T-helper 2 cell (primary cell): ENCODE data around the gene KDM6A.
"Not testable (repeated sequence)": the region's sequence is repeated elsewhere in the genome, so short reads cannot be mapped to it uniquely, and the experiment has no call there.

Experiments
- DNase-seq, 5 experiments: peaks; one replicate each; pipeline versions ENCODE4 v3.0.0 to v3.0.0-alpha.2; 2012 to 2022

The KDM6A gene

GRCh38 chrX:44931441-44931973 is 58.5 kb downstream of the KDM6A start:
- no peak for DNase-seq

- no peak for DNase-seq
Measured at GRCh38 chrX:44935172-44935571, 62.2 kb downstream of the KDM6A start.

- DNase-seq: no peak
Measured at GRCh38 chrX:44935640-44936039, 62.7 kb downstream of the KDM6A start.

- DNase-seq: no peak
Measured at GRCh38 chrX:44937606-44938005, 64.6 kb downstream of the KDM6A start.

- DNase-seq: no peak
Measured at GRCh38 chrX:44938111-44938510, 65.1 kb downstream of the KDM6A start.

- not testable (repeated sequence) for DNase-seq
Measured at GRCh38 chrX:44940541-44940940, 67.6 kb downstream of the KDM6A start.

- no peak for DNase-seq
Measured at GRCh38 chrX:44943007-44943406, 70.0 kb downstream of the KDM6A start.

GRCh38 chrX:44944894-44945293 is 71.9 kb downstream of the KDM6A start:
- no peak for DNase-seq

- peak in 1 of 5 experiments; percentile 13 for DNase-seq
Measured at GRCh38 chrX:44945736-44946135, 72.7 kb downstream of the KDM6A start.

GRCh38 chrX:44946771-44947170 is 73.8 kb downstream of the KDM6A start:
- no peak for DNase-seq

- no peak for DNase-seq
Measured at GRCh38 chrX:44947995-44948394, 75.0 kb downstream of the KDM6A start.

GRCh38 chrX:44948406-44948805 is 75.4 kb downstream of the KDM6A start:
- no peak for DNase-seq

- no peak for DNase-seq
Measured at GRCh38 chrX:44949125-44949524, 76.1 kb downstream of the KDM6A start.

GRCh38 chrX:44950471-44951366 is 77.7 kb downstream of the KDM6A start:
- DNase-seq: not testable (repeated sequence)

GRCh38 chrX:44951572-44952067 is 78.6 kb downstream of the KDM6A start:
- no peak for DNase-seq

GRCh38 chrX:44952329-44953027 is 79.5 kb downstream of the KDM6A start:
- no peak for DNase-seq

GRCh38 chrX:44953734-44954502 is 80.9 kb downstream of the KDM6A start:
- DNase-seq: no peak

GRCh38 chrX:44954562-44954961 is 81.6 kb downstream of the KDM6A start:
- DNase-seq: no peak

GRCh38 chrX:44957848-44958247 is 84.9 kb downstream of the KDM6A start:
- DNase-seq: no peak

- no peak for DNase-seq
Measured at GRCh38 chrX:44958480-44958879, 85.5 kb downstream of the KDM6A start.

- peak in 2 of 5 experiments; percentile 5 to 19 for DNase-seq
Measured at GRCh38 chrX:44961817-44962607, 89.0 kb downstream of the KDM6A start.

GRCh38 chrX:44962944-44963343 is 90.0 kb downstream of the KDM6A start:
- DNase-seq: no peak
